Measurements from ENCODE around the gene CDH23.

DNA sequence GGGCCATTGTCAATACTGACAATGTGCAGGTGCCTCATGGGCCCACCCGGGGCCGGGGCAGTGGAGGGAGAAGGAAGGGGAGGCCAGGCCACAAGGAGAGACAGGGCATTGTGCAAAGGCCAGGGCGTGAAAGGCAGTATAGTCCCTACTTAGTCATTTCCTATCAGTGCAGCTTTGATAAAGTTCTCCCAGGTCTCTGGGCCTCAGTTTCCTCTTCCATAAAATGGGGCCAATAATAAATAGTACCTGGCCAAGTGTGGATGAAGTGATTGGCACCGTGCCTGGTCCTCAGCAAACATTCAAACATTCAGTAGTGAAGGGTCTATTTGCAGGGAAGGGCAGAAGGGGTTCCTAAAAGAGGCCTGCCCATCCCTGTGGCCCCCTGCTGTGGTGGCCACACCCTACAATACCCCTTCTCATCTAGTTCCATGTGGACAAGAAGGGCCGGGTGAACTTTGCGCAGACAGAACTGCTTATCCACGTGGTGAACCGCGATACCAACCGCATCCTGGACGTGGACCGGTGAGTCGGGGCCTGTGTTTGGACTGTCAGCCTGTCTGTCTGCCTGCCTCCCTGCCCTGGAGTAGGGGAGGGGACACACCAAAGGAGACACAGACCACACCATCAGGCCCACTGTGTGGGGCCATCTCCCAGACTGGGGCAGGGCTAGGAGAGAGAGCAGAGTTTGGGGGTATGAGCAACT, 413.5 kb downstream of the CDH23 start:
- TF ChIP-seq POLR2A (IDR thresholded peaks at IDR 0.05) (no peak), CTCF (IDR thresholded peaks at IDR 0.05) (no peak)

All from uterus (tissue), 2 donors.